ENCODE measurements around the gene CLDN15.

GRCh38 chr7:101244375-101245146, 7.0 kb upstream of the CLDN15 start, which contains the start of gene FIS1:
- peak in 5 of 6 experiments; percentile 90 to 97 (median 96) for TF ChIP-seq CTCF (IDR thresholded peaks at IDR 0.05)
- TF ChIP-seq POLR2A (IDR thresholded peaks at IDR 0.05): peak; percentile 76 to 85

Measured in Peyer's patch (tissue), 4 donors.